Ishikawa (cell line): Measurements from ENCODE around the gene MECR.

Experiments used
- CEBPB ChIP-seq: IDR thresholded peaks from 2 replicates; pipeline ENCODE4 v1.6.1; 2012
- CREB1 ChIP-seq: IDR thresholded peaks from 2 replicates; pipeline ENCODE4 v1.6.1; 2012; ENCODE audit warnings: low read depth
- EGR1 ChIP-seq: IDR thresholded peaks from 2 replicates; pipeline ENCODE4 v1.6.1; 2012
- EP300 ChIP-seq: IDR thresholded peaks from 2 replicates; pipeline ENCODE4 v1.6.1; 2012; ENCODE audit warnings: borderline replicate concordance
- FOXM1 ChIP-seq: IDR thresholded peaks from 2 replicates; pipeline ENCODE4 v1.6.1; 2012; ENCODE audit warnings: low read depth, borderline replicate concordance
- MAX ChIP-seq: IDR thresholded peaks from 2 replicates; pipeline ENCODE4 v1.6.1; 2012
- NFIC ChIP-seq: IDR thresholded peaks from 2 replicates; pipeline ENCODE4 v1.6.1; 2012
- RAD21 ChIP-seq: IDR thresholded peaks from 2 replicates; pipeline ENCODE4 v1.6.1; 2012; ENCODE audit warnings: low read depth
- REST ChIP-seq: IDR thresholded peaks from 2 replicates; pipeline ENCODE4 v1.6.1; 2012; ENCODE audit warnings: low read depth, mild to moderate bottlenecking
- TAF1 ChIP-seq: IDR thresholded peaks from 2 replicates; pipeline ENCODE4 v1.6.1; 2012; ENCODE audit warnings: low read depth, mild to moderate bottlenecking
- TCF12 ChIP-seq: IDR thresholded peaks from 2 replicates; pipeline ENCODE4 v1.6.1; 2012; ENCODE audit warnings: low read depth
- TEAD4 ChIP-seq: IDR thresholded peaks from 2 replicates; pipeline ENCODE4 v1.6.1; 2012
- YY1 ChIP-seq: IDR thresholded peaks from 2 replicates; pipeline ENCODE4 v1.6.1; 2012; ENCODE audit warnings: low read depth
- ZBTB7A ChIP-seq: IDR thresholded peaks from 2 replicates; pipeline ENCODE4 v1.6.1; 2012; ENCODE audit warnings: low read depth
- TF ChIP-seq, protein P1 (sequence below): IDR thresholded peaks from 2 replicates; pipeline ENCODE4 v1.6.1; 2012

MECR gene

GRCh38 chr1:29235955-29236711 is 5.4 kb upstream of the MECR start, which contains the start of gene PTPRU:
PTPRU (plus strand) TSS chr1:29236522; CDS start chr1:29236645, 123 bp downstream.
- TF ChIP-seq RAD21 (peak; percentile 81; the same call in 1 of the 2 replicates), TEAD4 (no peak), YY1 (0 out of 2 replicates have a peak, but pooled peaks have one; percentile 14)

DNA sequence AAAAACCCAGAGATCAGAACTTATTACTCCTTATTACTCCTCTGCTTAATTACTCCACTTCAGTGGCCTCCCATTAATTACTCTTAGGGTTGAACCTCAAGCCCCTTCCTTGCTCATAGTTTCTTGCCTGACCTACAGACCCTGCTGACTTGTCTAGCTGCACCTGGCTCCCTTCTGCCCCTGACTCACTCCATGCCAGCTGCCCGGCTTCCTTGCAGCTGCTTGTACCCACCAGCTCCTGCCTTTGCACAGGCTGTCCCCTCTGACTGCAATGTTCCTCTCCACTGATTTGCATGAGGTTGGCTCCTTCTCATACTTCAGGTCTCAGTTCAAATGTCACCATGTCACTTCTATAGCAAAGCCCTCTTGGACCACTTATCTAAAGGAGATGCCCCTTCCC is 3.7 kb upstream of the MECR start:
- TF ChIP-seq CREB1 (no peak), CEBPB (no peak), REST (no peak), EGR1 (no peak), TEAD4 (no peak), TAF1 (no peak)
- TF ChIP-seq, protein P1, sequence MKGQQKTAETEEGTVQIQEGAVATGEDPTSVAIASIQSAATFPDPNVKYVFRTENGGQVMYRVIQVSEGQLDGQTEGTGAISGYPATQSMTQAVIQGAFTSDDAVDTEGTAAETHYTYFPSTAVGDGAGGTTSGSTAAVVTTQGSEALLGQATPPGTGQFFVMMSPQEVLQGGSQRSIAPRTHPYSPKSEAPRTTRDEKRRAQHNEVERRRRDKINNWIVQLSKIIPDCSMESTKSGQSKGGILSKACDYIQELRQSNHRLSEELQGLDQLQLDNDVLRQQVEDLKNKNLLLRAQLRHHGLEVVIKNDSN, result no peak

DNA sequence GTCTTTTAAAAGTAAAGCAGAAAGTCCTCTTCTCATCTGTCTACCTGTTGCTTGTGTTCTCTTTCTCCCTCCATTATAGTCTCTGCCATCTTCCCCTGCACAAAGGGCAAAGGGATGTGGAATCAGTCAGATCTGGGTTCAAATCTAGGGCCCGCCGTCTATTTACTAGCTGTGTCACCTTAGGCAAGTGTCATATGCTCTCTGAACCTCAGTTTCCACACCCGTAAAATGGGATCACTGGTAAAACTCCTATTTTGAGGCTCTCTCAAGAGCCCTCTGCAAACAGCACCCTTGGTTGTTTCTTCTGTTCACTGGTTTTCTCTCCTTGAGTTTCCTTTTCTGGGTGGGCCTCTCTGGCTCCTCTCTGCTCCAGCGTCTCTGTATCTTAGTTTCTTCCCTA is 3.0 kb upstream of the MECR start:
- no peak for TF ChIP-seq TCF12
- no peak for TF ChIP-seq TAF1
- no peak for TF ChIP-seq MAX
- TF ChIP-seq FOXM1, result no peak
- TF ChIP-seq YY1, result no peak
- no peak for TF ChIP-seq EGR1
- TF ChIP-seq TEAD4, result no peak
- no peak for TF ChIP-seq ZBTB7A
- no peak for TF ChIP-seq EP300
- TF ChIP-seq CREB1, result no peak
- no peak for TF ChIP-seq NFIC
- no peak for TF ChIP-seq RAD21
- TF ChIP-seq, protein P1, result no peak
- no peak for TF ChIP-seq CEBPB

- TF ChIP-seq FOXM1 (no peak), EP300 (no peak), NFIC (no peak), TEAD4 (no peak), REST (no peak), YY1 (no peak), RAD21 (no peak), TAF1 (no peak), CEBPB (no peak), TCF12 (no peak), ZBTB7A (no peak), MAX (no peak), CREB1 (no peak), EGR1 (no peak)
- TF ChIP-seq, protein P1, result no peak
Measured at GRCh38 chr1:29232387-29232786, 1.7 kb upstream of the MECR start.

DNA sequence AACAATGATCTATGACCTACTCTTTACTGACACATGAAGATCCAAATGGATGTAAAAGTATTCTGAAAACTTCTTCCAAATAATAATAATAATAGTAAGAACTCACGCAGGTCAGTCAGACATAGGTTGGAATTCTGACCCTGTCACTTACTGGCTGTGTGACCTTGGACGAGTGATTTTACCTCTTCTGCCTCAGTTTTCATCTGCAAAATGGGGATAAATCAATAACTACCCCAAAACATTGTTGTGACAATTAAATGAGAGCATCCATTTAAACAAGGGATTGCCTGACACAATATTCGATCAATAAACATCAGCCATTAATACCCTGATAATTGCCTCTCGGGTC is 556 bp downstream of the MECR start:
- TF ChIP-seq ZBTB7A (no peak), TEAD4 (no peak), TCF12 (no peak)

DNA sequence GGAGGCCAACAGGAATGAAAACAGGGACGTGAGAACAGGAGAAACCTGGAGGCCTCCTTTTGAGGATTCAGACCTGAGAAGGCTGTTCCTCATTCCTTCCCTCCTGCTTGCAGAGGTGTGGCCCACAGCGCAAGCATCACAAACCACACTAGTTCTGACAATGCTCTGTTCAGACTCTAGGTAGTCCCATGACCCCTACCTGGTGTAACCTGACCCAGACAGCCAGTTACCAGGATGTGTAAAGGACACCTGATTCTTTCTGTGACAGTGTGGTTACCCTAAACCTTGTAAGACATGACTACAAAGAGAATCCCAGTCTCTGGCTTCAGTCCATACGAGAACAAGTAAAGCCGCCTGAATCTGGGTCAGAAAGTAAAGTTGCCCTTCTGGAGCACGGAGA is 3.2 kb downstream of the MECR start:
- TF ChIP-seq YY1, result no peak
- no peak for TF ChIP-seq MAX
- TF ChIP-seq TAF1, result no peak
- no peak for TF ChIP-seq EGR1
- no peak for TF ChIP-seq REST
- TF ChIP-seq, protein P1, result no peak
- no peak for TF ChIP-seq TCF12
- no peak for TF ChIP-seq CEBPB
- no peak for TF ChIP-seq TEAD4
- no peak for TF ChIP-seq NFIC
- no peak for TF ChIP-seq FOXM1
- no peak for TF ChIP-seq ZBTB7A
- TF ChIP-seq EP300, result no peak
- no peak for TF ChIP-seq RAD21
- TF ChIP-seq CREB1, result no peak
